ENCODE results near the gene COX4I1.

The COX4I1 gene

GRCh38 chr16:85826686-85827247 is 27.3 kb downstream of the COX4I1 start:
- Histone ChIP-seq H3K27ac (no peak overlapping the region), H3K4me3 (ENCODE audit: low read depth, low read length) (no peak overlapping the region), H3K36me3 (no peaks in the 10 kb centered on the region), H3K27me3 (ENCODE audit: insufficient read depth, low read depth, severe bottlenecking) (no peaks in the 10 kb centered on the region), H3K9me3 (ENCODE audit: severe bottlenecking) (no peaks in the 10 kb centered on the region)
- no peak for TF ChIP-seq CTCF (IDR thresholded peaks at IDR 0.05; ENCODE audit: low read depth, low read length)
- DNase-seq = no peak

- no peaks in the 10 kb centered on the region for H3K27me3 ChIP-seq (ENCODE audit: insufficient read depth, low read depth, severe bottlenecking)
- H3K27ac ChIP-seq = no peak overlapping the region
- no peak overlapping the region for H3K4me3 ChIP-seq (ENCODE audit: low read depth, low read length)
- no peak for DNase-seq
- TF ChIP-seq CTCF (IDR thresholded peaks at IDR 0.05; ENCODE audit: low read depth, low read length) = no peak
- no peaks in the 10 kb centered on the region for H3K9me3 ChIP-seq (ENCODE audit: severe bottlenecking)
- no peaks in the 10 kb centered on the region for H3K36me3 ChIP-seq
Observed at GRCh38 chr16:85828166-85828565, 28.7 kb downstream of the COX4I1 start.

- no peak for TF ChIP-seq CTCF (IDR thresholded peaks at IDR 0.05; ENCODE audit: low read depth, low read length)
- H3K4me3 ChIP-seq (ENCODE audit: low read depth, low read length) = no peak overlapping the region
- no peak for DNase-seq
Observed at GRCh38 chr16:85829171-85829719, 29.8 kb downstream of the COX4I1 start.

GRCh38 chr16:85829751-85830445 is 30.4 kb downstream of the COX4I1 start:
- Histone ChIP-seq H3K27me3 (ENCODE audit: insufficient read depth, low read depth, severe bottlenecking) (no peaks in the 10 kb centered on the region), H3K36me3 (no peaks in the 10 kb centered on the region), H3K4me3 (ENCODE audit: low read depth, low read length) (no peak overlapping the region), H3K9me3 (ENCODE audit: severe bottlenecking) (no peaks in the 10 kb centered on the region), H3K27ac (no peak overlapping the region)
- no peak for TF ChIP-seq CTCF (IDR thresholded peaks at IDR 0.05; ENCODE audit: low read depth, low read length)
- DNase-seq = no peak

More at GRCh38 chr16:85829171-85829719, 29.8 kb downstream of the COX4I1 start:
- Histone ChIP-seq H3K36me3 (no peaks in the 10 kb centered on the region), H3K9me3 (ENCODE audit: severe bottlenecking) (no peaks in the 10 kb centered on the region), H3K27me3 (ENCODE audit: insufficient read depth, low read depth, severe bottlenecking) (no peaks in the 10 kb centered on the region), H3K27ac (no peak overlapping the region)

- no peak overlapping the region for H3K4me3 ChIP-seq (ENCODE audit: low read depth, low read length)
- DNase-seq = no peak
- no peak overlapping the region for H3K27ac ChIP-seq
- H3K9me3 ChIP-seq (ENCODE audit: severe bottlenecking) = no peaks in the 10 kb centered on the region
- H3K27me3 ChIP-seq (ENCODE audit: insufficient read depth, low read depth, severe bottlenecking) = no peaks in the 10 kb centered on the region
- H3K36me3 ChIP-seq = no peaks in the 10 kb centered on the region
- no peak for TF ChIP-seq CTCF (IDR thresholded peaks at IDR 0.05; ENCODE audit: low read depth, low read length)
Observed at GRCh38 chr16:85830821-85831220, 31.3 kb downstream of the COX4I1 start.
